HuH-7.5 (cell line): ENCODE measurements around the gene HELZ2.

Experiments
- DNase-seq: peaks from one replicate; pipeline ENCODE4 v3.0.0; 2011; ENCODE audit warnings: low spot score

The HELZ2 gene

DNA sequence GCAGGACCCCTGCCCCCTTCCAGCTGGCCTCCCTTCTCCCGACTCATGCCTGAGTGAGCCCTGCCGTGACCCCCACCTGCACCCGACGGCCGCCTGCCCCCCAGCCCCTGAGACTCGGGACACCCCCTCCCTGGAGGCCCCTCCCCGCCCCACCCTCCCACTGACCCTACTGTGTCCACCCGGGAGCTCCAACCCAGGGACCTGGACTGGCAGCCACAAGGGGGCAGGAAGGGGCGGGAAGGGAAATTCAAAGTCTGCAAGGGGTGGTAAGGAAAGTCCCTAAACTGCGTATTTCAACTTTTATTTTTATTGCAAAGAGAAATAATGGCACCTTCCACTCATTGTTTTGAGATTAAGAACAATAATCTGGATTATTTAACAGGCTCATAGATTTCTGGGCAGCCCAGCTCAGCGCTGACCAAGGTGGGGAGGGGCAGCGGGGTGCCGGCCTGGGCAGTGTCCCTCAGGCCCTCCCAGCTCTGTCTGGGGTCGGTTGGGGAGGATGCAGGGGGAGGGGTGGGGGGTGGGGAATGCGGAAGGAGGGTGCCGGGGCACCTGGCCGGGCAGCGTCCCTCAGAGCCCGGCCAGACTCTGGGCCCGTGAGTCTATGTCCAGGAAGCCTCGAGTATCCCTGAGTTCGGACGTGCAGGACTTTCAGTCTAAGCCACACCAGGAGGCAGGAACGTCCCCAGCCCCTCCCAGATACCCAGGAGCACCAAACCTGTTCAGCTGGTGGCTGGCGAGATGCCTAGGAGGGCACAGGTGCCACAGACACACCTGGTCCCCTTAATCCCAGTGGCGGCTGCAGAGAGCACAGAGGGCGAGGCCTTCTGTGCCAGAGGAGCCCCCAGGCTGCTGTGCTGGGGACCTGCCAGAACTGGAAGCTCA is 35.6 kb downstream of the HELZ2 start:
- DNase-seq: peak; percentile 97

DNA sequence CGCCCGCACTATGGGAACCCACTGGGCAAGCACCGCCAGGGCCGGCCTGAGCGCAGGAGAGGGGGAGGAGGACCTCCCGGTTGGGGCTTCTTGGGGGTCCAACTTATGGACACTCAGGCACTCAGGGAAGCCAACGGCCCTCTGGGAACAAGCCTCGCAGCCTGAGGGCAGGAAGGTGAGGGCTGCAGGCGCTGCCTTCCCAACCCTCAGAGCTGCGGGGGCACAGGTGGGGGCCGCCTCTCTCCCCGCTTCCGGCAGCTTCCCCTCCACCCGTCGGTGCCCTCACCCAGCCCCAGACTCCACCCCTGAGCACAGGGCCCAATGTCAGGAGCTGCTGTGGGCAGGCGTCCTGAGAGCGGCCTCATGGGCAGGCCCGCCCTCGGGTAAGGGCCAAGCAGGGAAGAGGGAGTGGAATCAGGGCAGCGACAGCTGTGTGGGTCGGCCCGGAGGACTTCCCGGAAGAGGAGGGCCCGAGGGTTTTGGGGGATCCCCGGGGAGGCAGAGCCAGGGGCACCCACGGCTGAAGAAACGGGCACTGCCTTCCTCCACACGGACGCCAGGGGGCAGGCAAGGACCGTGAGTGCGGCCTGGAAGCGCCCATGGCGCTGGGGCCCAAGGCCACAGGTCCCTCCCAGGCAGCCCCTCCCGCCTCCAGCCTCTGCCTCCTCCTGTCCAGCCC is 36.4 kb downstream of the HELZ2 start:
- DNase-seq: peak; percentile 99

DNA sequence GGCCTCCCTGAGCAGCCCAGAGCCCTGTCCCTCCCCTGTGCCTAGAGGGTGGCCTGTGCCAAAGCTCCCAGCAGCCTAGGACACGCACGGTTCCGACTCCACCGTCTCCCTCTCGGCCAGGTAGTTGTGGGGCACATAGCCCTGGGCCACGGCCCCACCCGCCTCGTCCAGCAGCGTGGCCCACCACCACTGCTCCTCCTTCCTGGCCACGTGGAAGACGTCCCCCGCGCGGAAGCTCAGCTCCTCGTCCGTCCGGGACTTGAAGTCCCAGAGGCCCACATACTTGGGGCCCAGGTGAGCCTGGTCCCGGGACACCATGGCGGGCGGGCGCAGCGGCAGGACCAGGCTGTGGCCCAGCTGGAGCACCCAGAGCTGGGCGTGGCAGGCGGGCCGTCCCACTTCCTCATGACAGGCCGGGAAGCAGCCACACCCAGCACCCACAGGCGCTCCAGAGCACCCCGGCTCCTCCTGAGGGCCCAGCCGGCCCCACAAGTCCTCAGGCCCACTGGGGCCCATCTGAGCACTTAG is 37.0 kb downstream of the HELZ2 start, which contains the start of gene PTK6:
TSS of gene PTK6 (minus strand) at position 380 of the 528 bp plus-strand sequence. CDS start at position 318, 62 bp downstream.
- DNase-seq: no peak

DNA sequence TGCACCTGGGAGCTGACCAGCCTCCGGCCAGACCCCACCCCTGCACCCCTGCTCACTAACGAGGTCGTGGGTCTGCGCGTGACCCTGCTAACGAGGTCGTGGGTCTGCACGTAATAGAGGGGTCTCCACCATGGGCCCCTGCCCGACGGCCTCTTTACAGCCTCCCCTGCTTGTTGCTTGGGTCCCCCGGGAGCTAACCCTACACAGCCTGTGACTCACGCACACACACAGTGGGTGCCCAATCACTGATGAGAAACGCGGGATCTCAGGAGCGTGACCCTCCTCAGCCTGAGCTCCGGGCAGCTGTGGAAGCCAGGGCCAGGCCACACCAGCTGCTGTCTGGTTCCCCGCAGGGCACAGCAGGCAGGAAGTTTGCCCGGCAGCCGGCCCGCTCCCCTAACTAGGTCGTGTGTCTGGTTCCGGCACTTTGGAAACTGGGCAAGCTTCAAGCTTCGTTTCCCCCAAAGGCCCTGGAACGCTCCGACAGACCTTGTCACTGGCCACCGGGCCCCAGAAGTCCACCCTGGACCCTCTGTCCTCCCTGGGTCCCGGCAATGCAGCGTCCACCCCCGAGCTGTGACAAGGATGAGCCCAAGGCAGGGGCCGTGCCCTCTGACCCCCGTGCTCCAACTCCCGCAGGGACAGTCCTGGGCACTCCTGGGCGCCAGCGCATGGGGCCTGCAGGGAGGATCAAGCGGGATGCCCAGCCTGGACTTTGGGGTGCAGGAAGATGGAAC is 37.6 kb downstream of the HELZ2 start:
- DNase-seq: no peak

DNA sequence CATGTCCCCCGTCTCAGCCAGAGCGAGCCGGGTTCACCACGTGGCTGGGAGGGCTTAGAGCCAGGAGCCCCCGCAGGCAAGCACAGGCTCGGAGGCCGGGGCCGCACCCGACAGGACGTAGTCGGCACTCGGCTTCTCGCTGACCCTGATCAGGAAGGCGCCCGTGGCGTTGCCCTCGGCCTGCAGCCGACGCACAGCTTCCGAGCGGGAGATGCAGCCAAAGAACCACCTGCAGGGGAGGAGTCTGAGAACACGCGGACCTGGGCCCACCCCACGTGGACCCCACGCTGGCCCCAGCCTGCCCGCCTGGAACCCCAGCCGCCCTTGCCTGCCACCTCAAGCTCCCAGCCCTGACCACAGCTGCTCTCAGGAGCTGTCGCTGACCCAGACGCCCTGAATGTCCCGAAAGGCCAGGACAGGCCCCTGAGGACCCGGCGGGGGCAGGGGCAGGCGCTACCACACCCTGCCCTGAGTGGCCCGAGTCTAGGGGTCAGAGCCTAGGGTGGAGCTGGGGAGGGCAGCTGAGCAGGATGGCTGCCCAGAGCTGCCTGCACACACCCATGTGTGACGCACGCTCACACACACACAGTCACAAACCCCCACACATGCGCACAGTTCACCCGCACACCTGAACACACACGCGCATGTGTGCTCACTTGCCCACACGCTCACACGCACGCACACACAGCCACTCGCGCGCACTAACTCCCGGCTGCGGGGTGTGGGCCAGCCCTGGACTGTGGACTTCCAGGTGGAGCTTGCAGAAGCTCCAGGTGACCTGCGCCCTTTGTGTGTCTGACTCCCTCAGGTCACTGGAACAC is 39.0 kb downstream of the HELZ2 start:
- no peak for DNase-seq

DNA sequence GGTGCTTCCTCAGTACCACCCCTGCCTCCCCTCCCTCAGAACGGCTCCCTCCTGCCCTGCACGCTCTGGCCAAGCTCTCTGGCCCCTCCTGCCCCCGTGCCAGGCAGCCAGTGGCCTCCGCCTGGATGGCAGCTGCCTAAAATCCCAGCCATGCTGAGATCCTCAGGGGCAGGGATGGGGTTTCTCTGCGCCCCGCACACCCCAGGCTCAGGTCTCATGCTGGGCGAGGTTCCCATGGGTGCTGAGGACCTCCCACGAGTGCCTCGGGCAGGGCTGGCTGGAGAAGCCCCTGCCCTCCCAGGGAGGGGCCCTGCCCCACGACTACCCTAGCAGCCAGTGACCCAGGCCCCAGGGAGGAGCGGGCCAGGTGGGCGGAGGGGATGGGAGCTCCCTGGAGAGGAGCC is 39.6 kb downstream of the HELZ2 start:
- no peak for DNase-seq

DNA sequence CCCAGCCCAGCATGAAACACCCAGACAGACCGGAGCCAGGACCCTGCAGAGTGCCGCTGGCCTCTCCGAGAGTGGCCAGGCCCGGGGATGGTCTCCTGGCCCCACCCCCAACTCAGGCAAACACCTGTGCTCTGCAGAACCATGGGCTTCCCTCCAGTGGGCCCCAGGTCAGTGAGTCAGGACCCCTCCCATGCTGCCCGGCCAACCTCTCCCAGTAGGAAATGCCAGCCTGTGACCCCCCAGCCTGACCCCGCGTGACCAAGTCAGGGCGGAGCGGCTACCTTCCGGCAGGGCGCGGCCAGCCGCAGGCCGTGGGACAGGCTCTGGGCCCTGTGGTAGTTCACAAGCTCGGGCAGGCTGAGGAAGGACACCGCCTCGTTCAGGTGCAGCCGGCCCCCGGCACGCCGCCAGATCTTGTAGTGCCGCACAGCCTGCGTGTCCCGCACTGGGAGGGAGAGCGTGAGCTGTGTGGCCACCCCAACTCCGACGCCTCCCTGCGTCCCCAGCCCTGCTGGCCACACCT is 40.1 kb downstream of the HELZ2 start:
- DNase-seq: no peak

DNA sequence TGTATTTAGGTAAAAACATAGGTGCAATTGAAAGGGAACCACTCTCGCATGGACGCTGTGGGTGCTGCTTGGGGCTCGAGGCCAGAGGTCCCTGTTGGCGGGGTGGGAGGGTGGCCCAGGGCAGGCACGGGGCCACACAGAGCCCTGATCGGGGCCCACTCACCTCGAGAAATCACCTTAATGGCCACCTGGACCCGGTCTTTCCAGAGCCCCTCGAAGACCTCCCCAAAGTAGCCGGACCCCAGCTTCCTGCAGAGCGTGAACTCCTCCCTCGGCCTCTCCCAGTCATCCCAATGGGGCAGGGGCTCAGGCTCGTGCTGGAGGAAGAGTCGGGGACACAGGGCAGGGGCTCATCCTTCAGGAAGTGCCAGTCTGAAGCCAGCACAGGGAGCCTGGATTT is 40.7 kb downstream of the HELZ2 start:
- DNase-seq: no peak

DNA sequence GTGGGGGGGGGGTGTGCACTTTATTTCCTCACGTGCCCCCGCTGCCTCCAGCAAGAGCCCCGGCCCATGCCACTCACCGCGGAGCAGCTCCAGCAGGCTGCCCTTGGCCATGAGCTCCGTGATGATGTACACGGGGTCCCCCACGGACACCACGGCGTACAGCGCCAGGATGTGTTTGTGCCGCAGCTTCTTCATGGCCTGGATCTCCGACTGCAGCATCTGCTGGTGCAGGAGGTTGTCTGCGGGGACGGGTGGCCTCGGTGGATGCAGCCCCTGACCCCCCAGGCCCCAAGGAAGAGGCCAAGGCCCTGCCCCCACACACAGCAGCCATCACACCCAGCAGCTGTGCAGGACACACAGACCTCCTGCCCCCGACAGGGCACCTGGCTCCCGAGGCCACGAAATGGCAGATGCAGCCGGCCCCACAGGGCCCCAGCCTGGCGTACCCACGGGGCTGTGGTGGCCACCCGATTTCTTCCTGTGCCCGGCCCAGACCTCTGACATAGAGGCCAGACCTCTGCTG is 41.5 kb downstream of the HELZ2 start:
- no peak for DNase-seq

DNA sequence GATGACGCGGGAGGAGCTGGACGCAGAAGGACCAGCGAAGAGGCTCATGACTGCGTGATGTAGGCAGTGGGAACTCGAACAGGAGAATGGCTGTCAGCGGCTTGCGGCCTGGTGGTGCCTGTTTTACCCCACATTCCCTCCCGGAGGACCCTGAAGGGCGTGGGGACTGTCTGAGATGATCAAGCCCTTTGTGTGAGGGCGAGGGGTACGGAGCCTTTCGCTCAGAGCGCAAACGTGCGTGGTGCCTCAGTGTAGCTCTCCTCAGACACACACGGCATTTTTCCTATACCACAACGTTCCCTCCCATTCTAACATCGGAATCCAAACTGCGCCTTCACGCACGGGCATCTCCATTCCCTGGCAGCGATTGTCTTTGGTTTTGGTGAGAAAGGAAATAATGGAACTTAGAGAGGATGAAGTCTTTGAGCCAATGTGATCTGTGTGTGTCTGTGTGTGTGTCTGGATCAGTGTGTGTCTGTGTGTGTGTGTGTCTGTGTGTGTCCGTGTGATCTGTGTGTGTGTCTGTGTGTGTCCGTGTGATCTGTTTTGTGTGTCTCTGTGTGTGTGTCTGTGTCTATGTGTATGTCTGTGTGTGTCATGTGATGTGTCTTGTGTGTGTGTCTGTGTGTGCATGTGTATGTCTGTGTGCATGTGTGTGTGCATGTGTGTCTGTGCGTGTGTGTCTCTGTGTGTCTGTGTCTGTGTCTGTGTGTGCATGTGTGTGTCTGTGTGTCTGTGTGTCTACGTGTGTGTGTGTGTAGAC is 42.2 kb downstream of the HELZ2 start:
- DNase-seq: no peak

DNA sequence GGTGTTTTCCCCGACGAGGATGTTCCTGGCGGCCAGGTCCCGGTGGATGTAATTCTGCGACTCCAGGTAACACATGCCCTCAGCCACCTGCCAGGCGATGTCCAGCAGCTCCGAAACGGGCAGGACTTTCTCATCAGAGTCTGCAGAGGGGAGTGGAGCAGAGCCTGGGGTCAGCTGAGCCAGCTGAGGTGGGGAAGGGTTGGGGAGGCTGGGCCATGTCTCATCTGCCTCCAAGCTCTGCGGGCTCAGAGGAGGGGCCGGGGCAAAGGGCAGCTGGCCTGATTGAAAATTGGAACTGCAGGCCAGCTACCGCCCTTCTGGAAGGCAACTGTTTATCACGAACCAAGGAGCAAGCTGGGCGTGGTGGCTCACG is 43.3 kb downstream of the HELZ2 start:
- no peak for DNase-seq

DNA sequence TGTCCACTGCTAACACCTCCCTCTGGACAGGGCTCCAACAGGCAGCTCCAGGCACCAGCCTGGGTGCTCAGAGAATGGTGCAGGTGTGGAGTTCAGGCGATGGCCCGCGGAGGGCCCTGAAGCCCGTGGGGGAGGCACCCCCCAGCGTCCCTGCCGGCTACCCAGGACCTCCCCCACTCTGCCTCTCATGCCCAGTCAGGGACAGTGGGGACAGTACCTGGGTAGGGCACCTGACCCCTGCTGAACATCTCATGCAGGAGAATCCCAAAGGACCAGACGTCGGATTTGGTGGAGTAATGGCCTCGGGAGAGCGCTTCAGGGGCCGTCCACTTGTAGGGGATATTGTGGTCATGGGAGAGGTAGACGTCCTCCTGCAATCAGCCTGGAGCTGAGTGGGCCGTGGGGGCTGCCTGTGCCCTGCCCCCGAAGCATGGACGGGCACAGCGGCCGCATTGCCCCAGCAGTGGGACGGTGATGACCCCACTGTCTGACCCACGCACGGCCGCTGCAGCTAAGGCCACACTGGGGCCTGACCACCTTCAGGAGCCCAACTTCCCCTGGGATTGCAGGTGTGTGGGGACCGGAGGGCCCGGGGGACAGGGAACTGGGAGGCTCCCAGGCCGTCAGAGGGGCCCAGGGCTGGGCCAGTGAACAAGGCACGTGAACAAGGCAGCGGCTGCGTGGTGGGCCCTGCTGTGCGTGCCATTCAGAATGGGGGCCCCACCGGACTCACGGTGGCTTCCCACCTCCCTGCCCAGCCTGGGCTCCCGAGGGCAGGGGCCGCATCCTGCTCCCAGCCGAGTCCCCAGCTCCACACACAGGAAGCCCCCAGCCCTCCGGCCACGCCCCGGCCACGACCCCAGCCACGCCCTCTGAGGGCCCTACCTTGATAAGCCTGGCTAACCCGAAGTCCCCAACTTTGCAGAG is 43.9 kb downstream of the HELZ2 start:
- no peak for DNase-seq

DNA sequence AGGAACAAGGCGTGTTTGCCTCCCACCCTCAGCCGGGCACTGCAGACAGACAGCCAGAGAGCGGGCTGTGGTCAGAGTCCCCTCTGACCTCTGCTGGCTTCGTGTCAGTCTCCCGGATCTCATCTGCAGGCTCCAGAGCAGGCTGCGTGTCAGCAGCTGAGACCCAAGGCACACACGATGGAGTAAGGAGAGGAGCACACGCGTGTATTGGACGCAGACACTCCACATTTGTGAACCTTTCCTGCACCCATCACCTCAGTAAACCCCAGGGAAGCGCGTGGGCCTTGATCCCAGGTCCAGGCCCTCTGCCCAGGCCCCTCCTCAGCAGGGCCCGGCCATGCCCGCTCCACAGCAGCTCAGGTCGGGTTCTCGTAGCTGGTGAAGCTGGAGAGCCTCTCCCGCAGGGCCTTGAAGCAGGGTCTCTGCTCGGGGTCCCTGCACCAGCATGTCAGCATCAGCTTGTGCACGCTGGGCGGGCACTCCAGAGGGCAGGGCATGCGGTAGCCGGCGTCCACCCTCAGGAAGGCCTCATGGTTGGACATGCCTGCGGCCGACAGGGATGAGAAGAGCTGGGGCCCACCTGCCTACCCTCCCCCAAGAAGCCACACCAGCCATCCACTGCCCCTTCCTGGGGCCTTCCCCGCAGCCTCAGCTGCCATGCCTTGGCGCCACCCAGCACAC is 44.7 kb downstream of the HELZ2 start:
- no peak for DNase-seq

DNA sequence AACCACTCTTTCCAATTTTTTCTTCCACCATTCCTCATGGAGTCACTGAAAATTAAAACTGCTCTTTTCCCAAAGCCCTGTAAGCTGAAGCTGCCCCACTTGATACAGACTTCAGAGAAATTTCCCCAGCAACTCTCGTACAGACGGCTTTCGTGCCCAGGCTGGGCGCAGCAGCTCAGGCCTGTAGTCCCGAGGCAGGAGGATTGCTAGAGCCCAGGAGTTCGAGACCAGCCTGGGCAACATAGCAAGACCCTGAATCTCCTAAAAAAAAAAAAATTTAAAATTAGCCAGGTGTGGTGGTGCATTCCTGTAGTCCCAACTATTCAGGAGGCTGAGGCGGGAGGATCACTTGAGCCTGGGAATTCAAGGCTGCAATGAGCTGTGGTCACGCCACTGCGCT is 46.9 kb downstream of the HELZ2 start:
- no peak for DNase-seq

DNA sequence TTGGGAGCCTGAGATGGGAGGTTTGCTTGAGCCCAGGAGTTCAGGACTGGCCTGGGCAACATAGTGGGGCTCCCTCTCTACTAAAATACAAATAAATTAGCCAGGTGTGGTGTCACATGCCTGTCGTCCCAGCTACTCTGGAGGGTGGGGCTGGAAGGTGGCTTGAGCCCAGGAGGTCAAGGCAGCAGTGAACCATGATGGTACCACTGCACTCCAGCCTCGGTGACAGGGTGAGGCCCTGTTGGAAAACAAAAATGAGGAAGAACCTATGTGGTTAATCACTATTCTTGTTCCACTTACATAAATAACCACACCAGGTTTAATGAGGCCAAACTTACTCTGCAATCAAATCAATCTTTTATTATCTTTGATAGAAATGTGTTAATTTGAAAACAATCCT is 48.1 kb downstream of the HELZ2 start:
- DNase-seq: no peak

DNA sequence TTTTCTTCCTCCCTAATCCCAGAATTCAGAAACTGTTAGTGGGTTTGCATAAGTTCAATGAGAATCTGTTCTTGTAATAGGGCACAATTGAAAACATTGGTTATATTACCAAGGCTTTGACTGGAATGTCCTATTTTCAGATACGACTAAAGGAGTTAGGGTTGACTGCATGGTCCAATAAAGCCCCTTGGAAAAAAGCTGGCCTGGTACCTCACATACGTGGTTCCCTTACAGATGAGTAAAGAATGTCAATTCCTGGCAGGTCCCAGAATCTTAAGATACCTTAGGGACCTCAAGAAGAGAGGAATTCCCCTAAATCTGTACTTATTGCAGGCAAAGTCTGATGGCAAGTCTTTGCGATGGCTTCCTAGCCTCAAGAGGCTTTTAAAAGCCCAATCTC is 48.9 kb downstream of the HELZ2 start:
- no peak for DNase-seq
